ENCODE data around the gene UBE3D. TPM values are rescaled to one million over a fixed set of nuclear protein-coding genes. Genes with fewer than 3 reads are reported as not detected.

UBE3D gene
- total and polyA plus RNA-seq, 2 of the 8 experiments (the other 6 are each of a cell fraction or from before 2014, with no cell fraction given): 5.7 to 16.3 TPM

GRCh38 chr6:83053678-83054077, 12.0 kb downstream of the UBE3D start:
- H2BK20ac ChIP-seq (ENCODE audit: low read length): no peak overlapping the region
- CTCF ChIA-PET (ENCODE audit: partially characterized antibody): interaction anchor here (0.6 to 3.9 kb wide), 9 partner anchors 12 to 812 kb away, joined by 3 to 30 read pairs (median 4); partner anchors contain the start of gene UBE3D
- H3K4me1 ChIP-seq (replicated peaks in 1 of 4; ENCODE audit: control insufficient read depth in 3 of 4, insufficient read depth in 4 of 4, low read length in 3 of 4): no peaks in the 10 kb centered on the region
- no peak overlapping the region for H3K4ac ChIP-seq (replicated peaks; ENCODE audit: insufficient read length, low read depth, low read length)
- no peak overlapping the region for H3K27ac ChIP-seq (ENCODE audit: low read depth, low read length)
- no peak overlapping the region for H3K14ac ChIP-seq (ENCODE audit: insufficient read length)
- no peak overlapping the region for H3K18ac ChIP-seq (ENCODE audit: extremely low read depth, low read length)
- H3K56ac ChIP-seq (replicated peaks; ENCODE audit: insufficient read length, low read depth, low read length): no peak overlapping the region
- no peak overlapping the region for H3K9ac ChIP-seq (replicated peaks in 1 of 4; ENCODE audit: extremely low read depth in 1 of 4, low read depth in 3 of 4, low read length in 3 of 4)
- no peaks in the 10 kb centered on the region for H3K27me3 ChIP-seq (replicated peaks in 1 of 4; ENCODE audit: control insufficient read depth in 3 of 4, extremely low read depth in 1 of 4, insufficient read depth in 3 of 4, low read length in 3 of 4)
- WGBS, 2 experiments (ENCODE audit: extremely low coverage in 1 of 2, insufficient coverage in 1 of 2, insufficient read length in 1 of 2, insufficient replicate concordance in 2 of 2, low coverage in 1 of 2, low lambda C conversion rate in 2 of 2, missing lambda C conversion rate in 1 of 2): 80% methylated on average over 3 of the region's 3 CpGs; no CpG with 5 or more reads in 1 of the 2 experiments
- no peak overlapping the region for H2BK15ac ChIP-seq (ENCODE audit: low read length)
- peaks cover 8 to 24% (median 13%) of the 10 kb centered on the region in 4 experiments; a peak in 6 of 8 replicates for H3K36me3 ChIP-seq (ENCODE audit: control insufficient read depth in 2 of 4, insufficient read depth in 4 of 4, low read length in 3 of 4)
- H4K8ac ChIP-seq (ENCODE audit: extremely low read depth, insufficient read depth, low read length): no peak overlapping the region
- H3K4me3 ChIP-seq (ENCODE audit: extremely low read depth in 1 of 4, insufficient read depth in 2 of 4, low read depth in 3 of 4, low read length in 4 of 4): no peak overlapping the region
- H4K5ac ChIP-seq (ENCODE audit: insufficient read length, low read depth, low read length): no peak overlapping the region
- H4K91ac ChIP-seq (replicated peaks; ENCODE audit: insufficient read length, low read length): no peak overlapping the region
- peaks cover 0 to 3% of the 10 kb centered on the region in 2 experiments for H4K20me1 ChIP-seq (replicated peaks in 1 of 2; ENCODE audit: control insufficient read depth in 1 of 2, insufficient read depth in 2 of 2, low read length in 2 of 2)
- H2BK120ac ChIP-seq (replicated peaks; ENCODE audit: low read depth, low read length): no peak overlapping the region
- H3K79me2 ChIP-seq (ENCODE audit: control insufficient read depth in 1 of 2, insufficient read depth in 2 of 2, low read length in 2 of 2): peaks cover 0 to 20% of the 10 kb centered on the region in 2 experiments; a peak in 2 of 4 replicates
- DNase-seq (ENCODE audit: low read depth in 1 of 2, low spot score in 2 of 2) (no peak), FAIRE-seq (no peak)
- POLR2A ChIA-PET (ENCODE audit: partially characterized antibody): interaction anchor here (1.4 kb wide), 1 partner anchor 12 kb away, joined by 5 read pairs; the partner anchor contains the start of gene UBE3D
- H3K23me2 ChIP-seq (ENCODE audit: low read depth, low read length): no peaks in the 10 kb centered on the region
- no peaks in the 10 kb centered on the region for H3K9me3 ChIP-seq (ENCODE audit: insufficient read depth in 2 of 2, low read depth in 1 of 2, low read length in 1 of 2)
- no peak overlapping the region for H2BK5ac ChIP-seq (ENCODE audit: low read depth, low read length)
- H3K79me1 ChIP-seq (ENCODE audit: low read depth, low read length): peaks cover 5% of the 10 kb centered on the region
- no peak overlapping the region for H3K23ac ChIP-seq (ENCODE audit: insufficient read length)
- H2AFZ ChIP-seq (ENCODE audit: low read length): no peak overlapping the region
- no peak overlapping the region for H3K4me2 ChIP-seq (ENCODE audit: insufficient read depth in 1 of 2, low read depth in 2 of 2, low read length in 2 of 2)
- H2BK12ac ChIP-seq (ENCODE audit: low read depth, low read length): no peak overlapping the region
- no peak overlapping the region for H2AK5ac ChIP-seq (ENCODE audit: low read depth, low read length)
- TF ChIP-seq ASH2L (IDR thresholded peaks at IDR 0.05; ENCODE audit: low read length) (no peak), EZH2 (IDR thresholded peaks at IDR 0.05; ENCODE audit: low read depth, low read length, severe bottlenecking) (no peak), RFX5 (IDR thresholded peaks at IDR 0.05; ENCODE audit: borderline replicate concordance, low read depth, low read length) (no peak), GTF2F1 (IDR thresholded peaks at IDR 0.05; ENCODE audit: borderline replicate concordance, low read depth, low read length) (no peak), KDM1A (IDR thresholded peaks at IDR 0.05; ENCODE audit: borderline replicate concordance, low read length) (no peak), NRF1 (IDR thresholded peaks at IDR 0.05; ENCODE audit: low read depth, low read length) (no peak), SP1 (IDR thresholded peaks at IDR 0.05; ENCODE audit: low read depth, low read length) (no peak)

Data from H1 (cell line).